HCT116 (cell line): ENCODE data around the gene PPP1R14C.

Source experiments
- CEBPB ChIP-seq: IDR thresholded peaks from 2 replicates; pipeline ENCODE4 v1.6.1; 2012; ENCODE audit warnings: low read depth
- CTCF ChIP-seq, 3 experiments: fragments of 200-600 bp in 1 of 3; sonication (generic) in 1 of 3; IDR thresholded peaks in 2 of 3; conservative IDR thresholded peaks in 1 of 3; 2 replicates each; pipeline ENCODE4 v1.5.1; 2012 to 2017; ENCODE audit warnings: low read depth in 2 of 3, low read length in 2 of 3, antibody characterized with exemption in 1 of 3, borderline replicate concordance in 1 of 3, control low read depth in 1 of 3, mild to moderate bottlenecking in 1 of 3, mixed read lengths in 1 of 3, mixed run types in 1 of 3, moderate library complexity in 1 of 3; ENCODE audit not compliant: insufficient read depth in 1 of 3
- FOSL1 ChIP-seq: IDR thresholded peaks from 2 replicates; pipeline ENCODE4 v1.6.1; 2012; ENCODE audit warnings: low read depth
- MAX ChIP-seq: IDR thresholded peaks from 2 replicates; pipeline ENCODE4 v1.6.1; 2012
- POLR2AphosphoS5 ChIP-seq: IDR thresholded peaks from 2 replicates; pipeline ENCODE4 v1.6.1; 2011; ENCODE audit warnings: mild to moderate bottlenecking, low read depth, low read length, moderate library complexity
- RAD21 ChIP-seq: IDR thresholded peaks from 2 replicates; pipeline ENCODE4 v1.6.1; 2012; ENCODE audit warnings: low read depth, mild to moderate bottlenecking
- REST ChIP-seq: IDR thresholded peaks from 2 replicates; pipeline ENCODE4 v1.6.1; 2012; ENCODE audit warnings: low read depth
- TCF7L2 ChIP-seq: IDR thresholded peaks from 2 replicates; pipeline ENCODE4 v1.7.0; 2011; ENCODE audit warnings: borderline replicate concordance, inconsistent platforms; ENCODE audit not compliant: insufficient read depth, insufficient read length; ENCODE audit errors: extremely low read depth
- ZBTB33 ChIP-seq: IDR thresholded peaks from 2 replicates; pipeline ENCODE4 v1.6.1; 2011; ENCODE audit warnings: mild to moderate bottlenecking, low read length, moderate library complexity; ENCODE audit not compliant: insufficient replicate concordance; ENCODE audit errors: extremely low read depth
- ZFX ChIP-seq: fragments of 450-650 bp; IDR thresholded peaks from 2 replicates; pipeline ENCODE4 v1.6.1; 2017

GRCh38 chr6:150199241-150199640 lies 56.4 kb downstream of the PPP1R14C start:
- no peak for TF ChIP-seq ZFX
- TF ChIP-seq FOSL1, result no peak
- TF ChIP-seq RAD21, result no peak
- TF ChIP-seq CTCF (IDR thresholded peaks at IDR 0.05 in 2 of 3, conservative IDR thresholded peaks at IDR 0.05 in 1 of 3; ENCODE audit: borderline replicate concordance in 1 of 3, insufficient read depth in 1 of 3, low read depth in 2 of 3, low read length in 2 of 3), result no peak
- no peak for TF ChIP-seq CEBPB
- no peak for TF ChIP-seq POLR2AphosphoS5
- TF ChIP-seq REST, result no peak
- TF ChIP-seq MAX, result no peak
- no peak for TF ChIP-seq TCF7L2
- no peak for TF ChIP-seq ZBTB33
